ENCODE measurements around the gene PRG2. TPM values are rescaled to one million over a fixed set of nuclear protein-coding genes. Genes with fewer than 3 reads are reported as not detected.
A peak's percentile ranks its signal among the peaks of the same experiment; 100 is the strongest.
"Not testable (repeated sequence)": the region's sequence is repeated elsewhere in the genome, so short reads cannot be mapped to it uniquely, and the experiment has no call there.

Gene PRG2
- total RNA-seq, 1 donor from 2014 or later, result 1.6 TPM

DNA sequence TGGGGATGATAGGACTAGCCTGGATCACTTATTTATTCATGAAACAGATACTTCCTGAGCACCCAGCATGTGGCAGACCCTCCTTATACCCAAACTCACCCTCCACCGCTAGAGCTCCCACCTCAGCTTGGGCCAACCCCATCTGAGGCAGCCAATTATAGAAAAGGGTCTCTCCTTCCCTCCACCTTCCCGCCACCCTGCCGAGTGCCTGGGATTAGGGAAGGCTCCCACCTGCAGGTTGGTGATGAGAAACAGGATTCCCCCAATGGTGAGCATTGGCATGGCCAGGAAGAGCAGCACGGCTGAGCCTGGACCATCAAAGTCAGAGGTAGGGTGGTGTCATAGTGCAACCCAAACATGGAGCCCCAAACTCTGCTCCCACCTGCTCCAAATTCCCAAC lies 30.6 kb upstream of the PRG2 start:
- DNase-seq (ENCODE audit: low spot score), result no peak
- ATAC-seq, result no peak

DNA sequence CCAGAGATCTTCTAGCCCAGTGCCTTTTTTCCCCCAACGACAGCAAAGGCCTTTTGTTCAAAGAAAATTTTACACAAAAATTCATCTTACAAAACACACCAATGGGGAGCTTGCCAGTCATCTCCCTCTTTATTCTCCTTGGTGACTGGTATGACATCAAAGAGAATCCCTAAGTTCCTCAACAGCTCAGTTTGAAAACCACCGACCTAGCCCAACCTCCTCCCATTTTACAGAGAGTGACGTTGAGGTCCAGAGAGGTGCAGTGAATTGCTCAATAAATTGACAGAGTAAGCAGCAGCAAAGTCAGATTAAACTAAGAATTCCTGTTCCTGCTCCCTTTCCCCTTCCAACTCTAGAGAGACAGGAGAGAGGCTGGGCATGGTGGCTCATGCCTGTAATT lies 28.7 kb upstream of the PRG2 start:
- ATAC-seq, result no peak
- DNase-seq (ENCODE audit: low spot score), result no peak

GRCh38 chr11:57418131-57418530 lies 27.7 kb upstream of the PRG2 start:
- DNase-seq (ENCODE audit: low spot score) (no peak), ATAC-seq (no peak)

DNA sequence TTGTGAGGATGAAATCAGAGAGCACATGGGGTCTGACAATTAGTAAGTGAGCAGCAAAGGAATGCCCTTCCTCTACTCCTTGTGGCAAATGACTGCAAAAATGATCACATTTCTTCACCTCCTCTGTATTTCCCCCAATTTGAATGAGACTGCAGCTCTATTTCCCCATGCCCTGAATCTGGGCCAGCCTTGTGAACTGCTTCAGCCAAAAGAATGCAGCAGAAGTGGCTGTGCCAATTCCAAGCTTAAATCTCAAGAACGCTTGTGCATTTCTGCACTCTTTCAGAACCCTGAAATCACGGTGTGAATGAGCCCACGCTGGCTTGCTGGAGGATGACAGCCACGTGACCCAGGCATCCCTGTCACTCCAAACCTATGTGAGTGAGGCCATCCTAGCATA lies 26.6 kb upstream of the PRG2 start:
- ATAC-seq, result no peak

DNA sequence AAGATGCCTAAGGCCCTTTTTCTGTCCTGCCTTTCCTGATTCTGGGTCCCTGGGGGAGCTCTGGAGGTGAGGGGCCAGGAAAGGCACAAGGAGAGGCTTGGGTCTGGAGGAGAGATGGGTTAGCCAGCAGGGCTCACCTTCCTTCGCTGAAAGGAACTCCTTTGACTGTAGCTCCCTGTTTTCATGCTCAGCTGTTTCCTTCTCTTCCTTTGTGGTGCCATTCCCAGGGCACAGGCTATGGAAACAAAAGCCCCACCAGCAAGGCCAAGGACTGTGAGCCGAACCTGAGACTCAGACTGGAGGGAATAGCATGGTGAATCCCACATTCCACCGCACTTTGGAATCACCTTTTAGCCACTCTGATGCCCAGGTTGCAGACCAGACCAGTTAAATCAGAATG lies 26.0 kb upstream of the PRG2 start:
- ATAC-seq (no peak), DNase-seq (ENCODE audit: low spot score) (no peak)

More for the DNA sequence above, 26.6 kb upstream of the PRG2 start:
- DNase-seq (ENCODE audit: low spot score), result no peak

GRCh38 chr11:57414612-57415212 lies 24.3 kb upstream of the PRG2 start:
- no peak for ATAC-seq
- no peak for DNase-seq (ENCODE audit: low spot score)

- ATAC-seq, result no peak
- DNase-seq (ENCODE audit: low spot score), result no peak
Measured at GRCh38 chr11:57413681-57414080, 23.2 kb upstream of the PRG2 start.

- ATAC-seq (no peak), DNase-seq (ENCODE audit: low spot score) (no peak)
Measured at GRCh38 chr11:57410287-57410686, 19.8 kb upstream of the PRG2 start.

- ATAC-seq (no peak), DNase-seq (ENCODE audit: low spot score) (no peak)
Measured at GRCh38 chr11:57409321-57410100, 19.1 kb upstream of the PRG2 start.

- ATAC-seq, result no peak
- DNase-seq (ENCODE audit: low spot score), result no peak
Measured at GRCh38 chr11:57408771-57409170, 18.3 kb upstream of the PRG2 start.

- ATAC-seq (no peak), DNase-seq (ENCODE audit: low spot score) (no peak)
Measured at GRCh38 chr11:57407941-57408475, 17.6 kb upstream of the PRG2 start.

DNA sequence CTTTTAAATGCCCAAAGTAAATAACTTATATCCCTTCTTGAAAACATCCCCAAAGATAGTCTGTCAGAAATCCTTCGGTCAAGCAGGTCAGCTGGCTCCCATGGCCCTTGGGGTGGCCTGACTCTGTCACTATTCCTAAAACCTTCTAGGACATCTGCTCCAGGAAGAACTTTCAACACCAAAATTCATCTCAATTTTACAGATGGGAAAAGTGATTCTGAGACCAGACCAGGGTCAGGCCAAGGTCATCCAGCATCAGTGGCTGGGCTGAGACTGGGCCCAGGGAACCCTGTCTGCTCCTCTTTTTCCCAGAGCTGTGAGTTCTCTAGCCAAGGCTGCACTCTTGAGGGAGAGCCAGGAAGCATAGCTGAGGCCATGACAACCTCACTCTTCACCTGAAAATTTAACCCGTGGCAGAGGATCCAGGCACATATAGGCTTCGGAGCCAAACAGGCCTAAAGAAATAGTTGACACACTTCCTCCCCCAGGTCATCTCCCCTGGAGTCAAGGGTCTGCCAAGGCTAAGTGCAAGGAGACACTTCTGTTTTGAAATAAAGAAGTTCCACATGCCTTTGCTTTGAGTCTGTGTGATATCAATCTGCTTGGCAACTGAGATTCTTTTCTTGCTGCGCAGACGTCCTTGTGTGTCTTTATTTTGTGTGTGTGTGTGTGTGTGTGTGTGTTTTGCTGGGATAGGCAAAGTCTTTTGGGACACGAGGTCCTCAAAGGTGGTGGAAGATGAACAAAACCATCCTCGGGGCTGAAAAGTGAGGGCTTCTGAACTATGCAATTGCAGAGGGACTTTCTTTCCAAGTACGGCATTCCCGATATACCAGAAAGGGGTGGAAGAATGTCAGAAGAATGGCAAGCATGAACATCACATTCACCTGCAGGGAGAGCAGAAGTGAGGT lies 16.8 kb upstream of the PRG2 start:
- no peak for DNase-seq (ENCODE audit: low spot score)
- ATAC-seq, result peak; percentile 8

DNA sequence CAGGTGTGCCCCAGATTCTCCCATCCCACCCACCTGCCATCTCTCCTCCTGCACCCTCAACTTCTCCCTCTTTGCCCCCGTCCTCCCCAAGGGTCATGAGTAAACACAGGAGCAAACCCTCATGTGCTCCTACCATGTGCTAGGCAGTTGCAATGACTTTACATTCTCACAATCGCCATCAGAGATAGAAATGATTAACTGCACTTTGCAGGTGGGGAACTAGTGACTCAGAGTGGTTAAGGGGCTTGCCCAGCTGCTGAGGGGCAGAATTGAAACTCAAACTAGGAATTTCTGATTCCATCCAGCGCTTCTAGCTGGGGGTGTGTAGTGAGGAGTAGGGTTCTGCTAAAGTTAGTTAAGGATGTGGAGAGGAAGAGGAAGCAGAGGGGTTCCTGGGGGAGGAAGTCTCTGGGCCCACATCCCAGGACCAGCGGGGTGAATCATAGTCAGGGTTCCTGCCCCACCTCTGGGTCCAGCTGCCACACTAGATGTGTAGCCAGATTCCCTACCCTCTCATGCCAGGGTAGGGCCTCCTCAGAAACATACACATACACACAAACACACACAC lies 16.0 kb upstream of the PRG2 start:
- peak; percentile 22 for ATAC-seq
- DNase-seq (ENCODE audit: low spot score), result no peak

- no peak for DNase-seq (ENCODE audit: low spot score)
- peak; percentile 6 for ATAC-seq
Measured at GRCh38 chr11:57405271-57405860, 14.9 kb upstream of the PRG2 start.

DNA sequence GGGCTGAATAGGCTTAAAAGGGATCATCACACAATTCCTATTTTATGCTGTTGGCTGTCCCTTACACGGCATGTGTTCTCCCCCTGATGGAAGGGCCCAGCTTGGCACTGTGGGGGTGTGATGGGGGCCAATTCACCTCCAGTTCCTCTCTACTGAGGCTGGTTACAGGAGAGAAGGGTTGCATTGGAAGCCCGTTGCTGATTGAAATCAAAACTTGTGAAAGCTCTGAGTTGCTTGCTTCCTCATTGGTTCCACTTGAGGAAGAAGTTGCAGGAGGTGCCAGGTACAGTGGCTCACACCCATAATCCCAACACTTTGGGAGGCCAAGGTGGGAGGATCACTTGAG lies 13.3 kb upstream of the PRG2 start:
- DNase-seq (ENCODE audit: low spot score) (no peak), ATAC-seq (no peak)

DNA sequence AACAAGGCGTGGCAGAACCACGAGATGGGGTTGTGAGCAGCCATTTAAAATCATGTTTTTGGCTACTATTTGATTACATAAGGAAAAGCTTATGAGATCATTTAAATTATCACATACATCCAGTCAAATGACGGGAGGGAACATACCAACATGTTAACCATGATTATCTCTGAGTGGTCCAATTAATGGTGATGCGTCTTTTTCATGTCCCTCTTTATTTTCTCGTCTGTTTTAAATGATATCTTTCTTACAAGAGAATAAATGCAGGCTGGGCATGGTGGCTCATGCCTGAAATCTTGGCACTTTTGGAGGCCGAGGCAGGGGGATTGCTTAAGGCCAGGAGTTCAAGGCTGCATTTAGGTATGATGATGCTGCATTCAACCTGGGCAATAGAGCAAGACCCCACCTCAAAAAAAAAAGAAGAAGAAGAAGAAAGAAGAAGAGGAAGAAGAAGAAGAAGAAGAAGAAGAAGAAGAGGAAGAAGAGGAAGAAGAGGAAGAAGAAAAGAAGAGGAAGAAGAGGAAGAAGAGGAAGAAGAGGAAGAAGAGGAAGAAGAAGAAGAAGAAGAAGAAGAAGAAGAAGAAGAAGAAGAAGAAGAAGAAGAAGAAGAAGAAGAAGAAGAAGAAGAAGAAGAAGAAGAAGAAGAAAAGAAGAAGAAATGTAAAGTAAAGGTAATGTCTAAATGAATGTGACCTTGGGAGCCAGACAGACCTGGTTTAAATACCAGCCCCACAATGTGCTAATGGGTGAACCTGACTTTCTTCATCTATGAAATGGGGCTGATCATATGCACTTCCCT lies 12.8 kb upstream of the PRG2 start:
- ATAC-seq; DNase-seq (ENCODE audit: low spot score): not testable (repeated sequence)

GRCh38 chr11:57402188-57403002 lies 11.9 kb upstream of the PRG2 start:
- no peak for ATAC-seq
- no peak for DNase-seq (ENCODE audit: low spot score)

DNA sequence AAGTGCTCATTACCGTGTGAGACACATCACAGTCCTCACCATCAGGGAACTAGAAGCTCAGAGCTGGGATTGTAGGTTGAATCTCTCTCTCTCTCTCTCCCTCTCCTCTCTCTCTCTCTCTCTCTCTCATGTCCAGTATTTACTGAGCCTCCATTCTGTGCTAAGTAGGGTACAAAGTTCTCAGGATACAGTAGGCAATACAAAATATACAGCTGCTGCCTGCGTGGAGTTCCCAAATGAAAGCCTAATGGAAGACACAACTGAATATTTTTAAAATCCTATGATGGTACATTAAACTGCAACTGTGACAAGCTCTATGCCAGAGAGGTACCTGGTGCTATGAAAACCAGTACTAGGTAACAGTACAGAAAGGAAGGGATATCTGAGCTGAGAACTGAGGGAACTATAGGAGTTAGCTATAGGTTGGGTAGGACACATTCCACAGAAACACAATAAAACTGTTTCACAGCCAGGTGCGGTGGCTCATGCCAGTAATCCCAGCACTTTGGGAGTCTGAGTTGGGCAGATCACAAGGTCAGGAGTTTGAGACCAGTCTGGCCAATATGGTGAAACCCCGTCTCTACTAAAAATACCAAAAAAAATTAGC lies 9.6 kb upstream of the PRG2 start:
- no peak for DNase-seq (ENCODE audit: low spot score)
- ATAC-seq, result peak; percentile 68

GRCh38 chr11:57399221-57399620 lies 8.8 kb upstream of the PRG2 start:
- no peak for DNase-seq (ENCODE audit: low spot score)
- no peak for ATAC-seq

Data from left lobe of liver (tissue), 2 donors.